GM18861 (cell line): ENCODE measurements around the gene RNF180.
"Not testable (repeated sequence)": the region's sequence is repeated elsewhere in the genome, so short reads cannot be mapped to it uniquely, and the experiment has no call there.

ENCODE experiments used
- ATAC-seq: cut with Tn5 transposase; IDR thresholded peaks from one replicate; pipeline ENCODE4 v1.9.1; 2021; ENCODE audit not compliant: unreplicated experiment

The RNF180 gene

DNA sequence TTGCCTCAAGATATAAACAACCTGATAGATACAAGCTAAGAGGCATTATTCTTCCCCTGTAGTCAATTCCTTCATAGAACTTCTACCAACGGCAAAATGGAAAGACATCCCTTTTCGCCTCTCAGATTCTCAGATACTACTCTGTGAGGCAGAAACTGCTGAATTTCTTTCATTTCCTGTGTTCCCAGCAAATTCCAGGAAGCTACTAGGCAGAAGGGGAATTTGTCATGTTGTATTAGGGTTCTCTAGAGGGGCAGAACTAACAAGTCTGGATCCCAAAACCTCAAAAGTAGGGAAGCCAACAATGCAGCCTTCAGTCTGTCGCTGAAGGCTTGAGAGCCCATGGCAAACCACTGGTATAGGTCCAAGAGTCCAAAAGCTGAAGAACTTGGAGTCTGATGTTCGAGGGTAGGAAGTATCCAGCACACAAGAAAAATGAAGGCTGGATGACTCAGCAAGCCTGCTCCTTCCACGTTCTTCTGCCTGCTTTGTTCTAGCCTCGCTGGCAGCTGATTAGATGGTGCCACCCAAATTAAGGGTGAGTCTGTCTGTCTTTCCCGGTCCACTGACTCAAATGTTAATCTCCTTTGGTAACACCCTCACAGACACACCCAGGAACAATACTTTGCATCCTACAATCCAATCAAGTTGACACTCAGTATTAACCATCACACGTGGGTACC is 15.2 kb downstream of the RNF180 start:
- ATAC-seq: no peak

DNA sequence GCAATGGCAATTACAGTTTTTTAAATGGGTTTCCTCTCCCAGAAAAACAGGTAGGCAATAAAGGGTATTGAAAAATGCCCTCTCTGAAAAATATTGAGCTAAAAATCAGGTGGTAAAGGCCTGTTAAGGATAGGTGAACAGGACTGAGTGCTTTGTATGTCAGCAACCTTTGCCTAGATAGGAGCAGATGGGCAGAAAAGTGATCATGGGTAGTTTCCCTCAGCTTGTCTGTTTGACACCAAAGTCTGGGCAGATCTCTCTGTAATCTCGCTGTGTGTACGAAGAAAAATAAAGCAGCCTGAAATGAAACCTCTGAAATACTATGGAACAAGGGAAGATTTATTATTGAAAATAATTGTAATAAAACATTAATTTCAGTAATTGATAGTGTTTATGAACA is 15.8 kb downstream of the RNF180 start:
- no peak for ATAC-seq

DNA sequence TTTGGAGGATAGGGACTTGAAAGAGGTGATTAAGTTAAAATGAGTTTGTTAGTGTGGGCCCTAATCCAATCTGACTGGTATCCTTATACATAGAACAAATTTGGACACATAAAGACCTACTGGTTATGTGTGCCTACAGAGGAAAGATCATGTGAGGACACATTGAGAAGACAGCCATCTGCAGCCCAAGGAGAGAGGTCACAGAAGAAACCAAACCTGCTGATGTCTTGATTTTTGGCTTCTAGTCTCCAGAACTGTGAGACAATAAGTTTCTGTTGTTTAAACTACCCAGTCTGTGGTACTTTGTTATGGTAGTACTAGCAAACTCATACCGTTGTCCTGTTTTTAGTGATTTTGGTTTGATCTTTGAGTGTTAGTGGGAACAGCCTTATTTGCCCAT is 18.3 kb downstream of the RNF180 start:
- ATAC-seq: no peak

DNA sequence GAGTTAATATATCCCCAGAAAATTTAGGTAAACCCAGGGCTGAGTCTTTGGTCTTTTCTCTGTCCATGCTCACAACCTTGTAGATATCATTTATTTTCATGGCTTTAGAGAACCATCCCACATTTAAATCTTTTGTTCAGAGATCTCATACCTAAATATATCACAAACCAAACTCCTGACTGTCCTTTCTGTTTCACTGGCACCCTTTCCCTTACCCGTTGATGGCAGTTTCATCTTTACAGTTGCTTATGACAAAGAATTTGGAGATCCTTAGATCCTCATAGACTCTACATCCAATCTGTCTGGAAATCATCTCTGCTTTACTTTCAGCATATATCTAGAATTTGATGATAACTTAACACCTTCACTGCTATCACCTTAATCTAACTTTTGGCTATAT is 19.2 kb downstream of the RNF180 start:
- no peak for ATAC-seq

DNA sequence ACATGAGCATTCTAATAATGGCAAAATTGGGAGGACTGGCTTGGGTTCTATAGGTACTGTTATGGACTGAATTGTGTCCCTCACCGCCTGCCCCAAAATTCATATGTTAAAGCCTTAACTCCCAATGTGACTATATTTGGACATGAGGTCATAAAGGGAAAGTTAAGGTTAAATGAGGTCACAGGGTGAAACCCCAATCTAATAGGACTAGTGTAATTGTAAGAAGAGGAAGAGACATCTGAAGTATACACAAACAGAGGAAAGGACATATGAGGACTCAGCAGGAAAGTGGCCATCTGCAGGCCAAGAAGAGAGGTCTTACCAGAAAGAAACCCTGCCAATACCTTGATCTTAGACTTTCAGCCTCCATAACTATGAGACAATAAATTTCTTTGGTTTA is 23.1 kb downstream of the RNF180 start:
- ATAC-seq: peak; percentile 38

DNA sequence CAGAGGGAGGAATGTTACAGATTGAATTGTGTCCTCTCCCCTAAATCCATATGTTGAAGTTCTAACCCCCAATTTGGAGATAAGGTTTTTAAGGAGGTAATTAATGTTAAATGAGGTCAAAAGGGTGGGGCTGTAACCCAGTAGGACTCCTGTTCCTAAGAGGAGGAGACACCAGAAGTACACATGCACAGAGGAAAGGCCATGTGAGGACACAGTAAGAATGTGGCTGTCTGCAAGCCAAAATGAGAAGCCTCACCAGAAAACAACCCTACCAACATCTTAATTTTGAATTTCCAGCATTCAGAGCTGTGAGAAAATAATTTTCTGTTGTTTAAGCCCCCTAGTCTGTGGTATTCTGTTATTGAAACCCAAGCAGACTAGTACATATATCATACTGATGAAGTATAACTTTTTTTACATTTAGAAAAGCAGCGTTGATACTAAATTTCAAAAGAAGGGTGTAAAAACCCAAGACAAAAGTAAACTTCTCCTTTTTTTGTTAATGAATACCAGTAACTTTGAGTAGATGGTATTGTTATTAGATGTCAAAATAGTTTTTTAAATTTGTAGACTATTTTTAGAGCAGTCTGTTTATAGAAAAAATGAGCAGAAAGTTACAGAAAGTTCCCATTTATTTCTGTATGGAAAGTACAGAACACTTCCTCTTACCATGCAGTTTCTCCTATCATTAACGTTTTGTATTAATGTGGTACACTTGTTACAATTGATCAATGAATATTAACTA is 25.1 kb downstream of the RNF180 start:
- ATAC-seq: peak; percentile 65

DNA sequence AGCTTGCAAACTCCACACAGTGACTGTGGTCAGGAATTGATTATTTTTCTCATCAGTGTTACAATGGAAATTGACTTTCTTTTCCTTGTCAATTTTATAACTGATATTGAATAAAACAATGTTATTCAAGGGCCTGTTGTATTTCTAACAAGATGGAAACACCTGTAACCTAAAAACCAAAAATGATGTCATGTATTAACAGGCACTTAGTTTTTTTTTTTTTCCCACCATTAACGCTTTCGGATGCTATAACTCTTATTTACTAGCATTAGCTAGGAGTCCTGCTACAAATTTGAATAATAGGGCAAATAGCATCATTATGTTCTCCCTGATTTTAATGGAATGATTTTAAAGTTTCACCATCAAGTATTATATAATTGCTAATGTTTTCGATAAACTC is 30.3 kb downstream of the RNF180 start:
- no peak for ATAC-seq

DNA sequence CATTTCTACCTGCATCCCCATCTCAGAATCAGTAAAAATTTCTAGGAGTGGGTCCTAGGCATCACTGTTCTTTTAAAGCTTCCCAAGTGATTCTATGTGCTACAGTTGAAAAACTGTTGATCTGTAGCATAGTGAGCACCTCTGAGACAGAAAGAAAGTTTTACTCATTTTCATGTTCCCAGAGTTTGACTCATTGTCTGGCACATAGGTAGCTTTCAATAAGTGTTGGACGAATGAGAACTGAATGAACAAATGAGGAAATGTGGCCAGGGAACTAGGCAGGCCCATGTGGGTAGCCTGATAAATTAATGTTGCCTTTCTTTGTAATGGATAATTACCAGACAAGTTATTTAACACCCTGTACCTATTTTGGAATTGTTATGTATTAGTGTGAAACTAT is 33.8 kb downstream of the RNF180 start:
- no peak for ATAC-seq

DNA sequence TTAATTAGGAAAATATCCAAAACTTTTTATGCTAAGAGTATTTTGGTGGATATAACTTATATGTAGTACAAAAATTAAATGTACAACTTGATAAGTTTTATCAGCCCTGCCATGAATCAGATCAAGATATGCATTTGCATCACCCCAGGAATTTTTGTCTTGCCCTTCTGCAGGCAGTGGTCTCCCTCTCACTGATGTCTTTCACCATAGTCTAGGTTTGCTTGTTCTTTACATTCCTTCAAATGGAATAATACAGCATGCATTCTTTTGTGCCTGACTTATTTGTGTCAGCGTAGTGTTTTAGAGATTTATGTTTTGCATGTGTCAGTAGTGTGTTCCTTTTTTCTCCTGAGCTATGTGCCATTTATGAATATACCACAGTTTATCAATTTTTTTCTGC is 36.4 kb downstream of the RNF180 start:
- ATAC-seq: no peak

DNA sequence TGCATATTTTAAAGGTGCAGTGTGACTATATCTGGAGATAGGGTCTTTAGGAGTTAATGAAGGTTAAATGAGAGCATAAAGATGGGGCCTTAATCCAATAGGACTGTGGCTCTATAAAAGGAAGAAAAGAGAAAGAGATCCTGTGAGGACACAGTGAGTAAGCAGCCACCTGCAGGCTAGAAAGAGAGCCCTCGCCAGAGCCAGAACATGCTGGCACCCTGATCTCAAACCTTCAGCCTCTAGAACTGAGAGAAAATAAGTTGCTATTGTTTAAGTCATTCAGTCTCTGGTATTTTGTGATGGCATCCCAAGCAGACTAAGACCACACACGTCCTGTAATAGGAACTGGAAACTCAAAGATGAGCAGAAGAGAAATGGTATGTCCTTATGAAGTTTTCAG is 41.0 kb downstream of the RNF180 start:
- no peak for ATAC-seq

DNA sequence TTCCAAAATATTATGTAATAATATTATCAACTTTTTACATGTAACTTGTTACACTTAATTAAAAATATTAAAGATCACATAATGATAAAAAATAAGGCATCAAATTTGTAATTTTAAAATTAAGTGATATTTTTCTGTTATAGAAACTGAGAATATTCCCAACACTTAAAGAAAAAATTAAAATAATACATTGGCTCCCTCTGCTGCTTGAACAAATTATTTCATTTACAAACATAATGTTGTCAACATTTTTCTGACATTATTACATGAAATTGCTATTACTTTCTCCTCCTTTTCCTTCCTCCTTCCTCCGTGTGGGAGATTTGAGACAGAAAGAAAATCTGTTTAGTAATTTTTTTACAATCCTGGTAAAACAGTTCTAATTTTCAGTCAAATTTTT is 42.3 kb downstream of the RNF180 start:
- ATAC-seq: no peak

DNA sequence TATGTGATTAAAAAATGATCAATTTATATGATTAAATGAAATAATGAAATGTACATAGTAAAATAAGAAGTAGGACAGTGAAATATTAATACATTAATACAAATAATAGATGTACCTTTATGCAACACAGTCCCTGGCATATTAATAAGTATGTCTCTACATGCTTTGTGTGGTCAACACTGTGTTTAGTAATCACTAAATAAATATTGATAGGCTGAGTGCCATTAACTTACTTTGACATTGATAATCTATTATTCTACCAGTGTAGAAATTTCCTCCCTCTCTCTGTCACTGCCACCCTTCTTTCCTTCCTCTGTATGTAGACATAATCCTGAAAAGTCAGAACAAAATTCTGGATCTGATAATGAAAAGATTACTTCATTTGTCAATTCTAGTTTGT is 43.7 kb downstream of the RNF180 start:
- ATAC-seq: no peak

DNA sequence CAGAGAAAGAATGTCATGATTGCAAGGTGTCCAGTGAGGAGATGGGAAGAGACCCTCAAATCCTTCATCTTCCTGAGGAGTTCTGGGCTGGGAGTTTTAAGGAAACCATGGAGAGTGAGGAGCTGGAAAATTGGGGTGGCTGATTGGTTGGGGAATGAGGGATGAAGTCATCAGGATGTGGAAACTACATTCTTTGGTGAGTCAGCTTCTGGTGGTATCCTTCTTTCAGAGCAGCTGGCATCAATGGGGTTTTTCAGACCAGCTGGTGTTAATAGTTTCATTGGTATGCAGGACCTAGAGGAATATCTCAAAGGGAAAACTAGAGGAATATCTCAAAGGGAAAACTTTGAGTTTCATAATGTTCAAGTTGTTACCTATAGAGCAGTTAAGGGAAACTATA is 45.2 kb downstream of the RNF180 start:
- ATAC-seq: no peak

DNA sequence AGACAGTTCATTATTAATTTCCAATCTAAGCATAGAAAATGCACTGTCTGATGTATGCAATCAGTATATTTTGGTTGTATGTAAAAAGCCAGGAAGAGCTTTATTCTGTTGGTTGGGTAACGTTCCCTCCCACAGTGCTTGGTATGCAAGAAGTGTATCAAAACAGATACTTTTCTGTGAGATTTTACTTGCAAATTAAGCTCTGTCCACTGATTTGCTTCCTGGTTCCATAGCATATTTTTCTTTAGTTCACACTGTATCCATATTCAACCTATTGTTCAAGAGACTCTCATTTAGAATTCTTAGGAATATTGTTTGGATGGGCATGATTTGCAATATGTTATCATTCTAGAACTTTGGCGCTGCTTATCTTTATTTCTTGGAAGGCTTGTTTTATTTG is 47.4 kb downstream of the RNF180 start:
- no peak for ATAC-seq

DNA sequence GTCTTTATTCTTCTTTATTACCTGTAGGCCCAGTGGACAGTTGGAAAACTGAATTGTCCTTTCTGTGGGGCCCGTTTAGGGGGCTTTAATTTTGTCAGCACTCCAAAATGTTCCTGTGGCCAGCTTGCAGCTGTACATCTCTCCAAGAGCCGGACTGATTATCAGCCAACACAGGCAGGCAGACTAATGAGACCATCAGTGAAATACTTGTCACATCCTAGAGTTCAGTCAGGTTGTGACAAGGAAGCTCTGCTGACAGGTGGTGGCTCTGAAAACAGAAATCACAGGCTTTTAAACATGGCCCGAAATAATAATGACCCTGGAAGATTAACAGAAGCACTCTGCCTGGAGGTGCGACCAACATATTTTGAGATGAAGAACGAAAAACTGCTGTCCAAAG is 47.9 kb downstream of the RNF180 start:
- ATAC-seq: no peak

DNA sequence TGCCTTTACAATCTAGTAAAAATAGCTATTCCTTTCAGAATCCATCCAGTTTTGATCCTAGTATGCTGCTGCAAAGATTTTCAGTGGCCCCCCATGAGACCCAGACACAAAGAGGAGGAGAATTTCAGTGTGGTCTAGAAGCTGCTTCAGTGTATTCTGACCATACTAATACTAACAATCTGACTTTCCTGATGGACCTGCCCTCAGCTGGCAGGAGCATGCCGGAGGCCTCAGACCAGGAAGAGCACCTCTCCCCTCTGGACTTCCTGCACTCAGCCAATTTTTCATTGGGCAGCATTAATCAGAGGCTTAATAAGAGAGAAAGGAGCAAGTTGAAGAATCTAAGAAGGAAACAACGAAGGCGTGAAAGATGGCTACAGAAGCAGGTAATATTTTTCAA is 48.5 kb downstream of the RNF180 start:
- no peak for ATAC-seq

DNA sequence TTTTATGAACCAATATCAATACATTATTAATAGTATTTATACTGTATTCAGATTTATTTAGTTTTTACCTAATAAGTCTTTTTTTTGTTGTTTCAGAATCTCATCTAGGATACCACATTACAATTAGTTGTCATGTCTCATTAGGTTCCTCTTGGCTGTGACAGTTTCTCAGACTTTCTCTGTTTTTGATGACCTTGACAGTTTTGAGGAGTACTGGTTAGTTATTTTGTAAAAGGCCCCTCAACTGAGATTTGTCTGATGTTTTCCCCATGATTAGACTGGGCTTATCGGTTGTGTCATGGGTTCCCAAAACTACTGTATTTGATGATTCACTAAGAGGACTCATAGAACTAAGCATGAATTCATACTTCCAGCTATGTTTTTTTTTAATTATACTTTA is 56.3 kb downstream of the RNF180 start:
- ATAC-seq: no peak

DNA sequence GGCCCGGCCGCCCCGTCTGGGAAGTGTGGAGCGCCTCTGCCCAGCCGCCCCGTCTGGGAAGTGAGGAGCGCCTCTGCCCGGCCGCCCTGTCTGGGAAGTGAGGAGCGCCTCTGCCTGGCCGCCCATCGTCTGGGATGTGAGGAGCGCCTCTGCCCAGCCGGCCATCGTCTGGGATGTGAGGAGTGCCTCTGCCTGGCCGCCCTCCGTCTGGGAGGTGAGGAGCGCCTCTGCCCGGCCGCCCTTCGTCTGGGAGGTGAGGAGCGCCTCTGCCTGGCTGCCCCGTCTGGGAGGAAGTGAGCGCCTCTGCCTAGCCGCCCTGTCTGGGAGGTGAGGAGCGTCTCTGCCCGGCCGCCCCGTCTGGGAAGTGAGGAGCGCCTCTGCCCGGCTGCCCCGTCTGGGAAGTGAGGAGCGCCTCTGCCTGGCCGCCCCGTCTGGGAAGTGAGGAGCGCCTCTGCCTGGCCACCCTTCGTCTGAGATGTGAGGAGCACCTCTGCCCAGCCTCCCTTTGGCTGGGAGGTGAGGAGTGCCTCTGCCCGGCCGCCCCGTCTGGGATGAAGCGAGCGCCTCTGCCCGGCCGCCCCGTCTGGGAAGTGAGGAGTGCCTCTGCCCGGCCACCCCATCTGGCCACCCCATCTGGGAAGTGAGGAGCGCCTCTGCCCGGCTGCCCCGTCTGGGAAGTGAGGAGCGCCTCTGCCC is 59.8 kb downstream of the RNF180 start:
- not testable (repeated sequence) for ATAC-seq

DNA sequence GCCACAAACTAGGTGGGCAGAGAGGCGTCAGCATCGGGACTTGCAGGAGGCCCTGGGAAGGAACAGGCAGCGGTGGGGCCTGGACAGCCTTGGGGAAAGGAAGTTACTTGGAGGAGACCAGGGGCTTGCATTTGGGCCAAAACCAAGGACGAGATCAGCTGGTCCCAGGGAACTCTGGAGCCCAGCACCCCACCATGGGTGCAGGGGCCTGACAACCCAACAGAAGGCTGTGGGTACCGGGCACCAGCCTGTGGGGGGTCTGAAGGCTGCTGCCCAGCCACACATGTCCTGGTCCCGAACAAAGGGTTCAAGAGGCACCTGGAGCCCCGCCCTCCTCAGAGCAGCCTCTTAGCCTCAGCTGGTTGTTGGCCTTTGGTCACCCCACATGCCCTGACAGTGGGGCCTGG is 61.5 kb downstream of the RNF180 start:
- not testable (repeated sequence) for ATAC-seq

DNA sequence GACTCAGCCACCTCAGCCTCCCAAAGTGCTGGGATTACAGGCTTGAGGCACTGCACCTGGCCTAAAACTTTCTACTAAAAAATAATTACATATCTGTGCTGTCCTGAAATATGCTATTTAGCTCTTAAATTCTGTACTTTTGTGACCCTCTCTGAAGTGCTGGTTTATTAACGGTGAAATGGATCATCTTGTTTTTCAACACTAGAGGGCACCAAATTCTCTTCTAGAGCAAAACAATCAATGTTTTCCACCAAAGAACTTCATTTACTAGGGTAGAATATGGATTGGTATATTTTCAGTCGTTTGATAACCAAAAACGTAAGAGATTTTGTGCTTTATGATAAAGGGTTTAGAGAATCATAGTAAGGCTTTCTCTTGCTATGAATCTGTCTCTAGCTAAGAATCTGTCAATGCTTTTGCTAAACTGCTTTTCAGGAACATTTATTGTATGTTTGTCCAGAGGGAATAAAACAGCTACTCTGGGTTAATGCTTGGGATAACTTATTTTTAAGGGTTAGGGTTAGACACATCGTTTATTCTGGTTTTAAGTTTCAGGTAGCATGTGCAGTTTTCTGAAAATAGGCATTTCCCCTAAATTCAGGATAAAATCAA is 63.6 kb downstream of the RNF180 start:
- no peak for ATAC-seq

DNA sequence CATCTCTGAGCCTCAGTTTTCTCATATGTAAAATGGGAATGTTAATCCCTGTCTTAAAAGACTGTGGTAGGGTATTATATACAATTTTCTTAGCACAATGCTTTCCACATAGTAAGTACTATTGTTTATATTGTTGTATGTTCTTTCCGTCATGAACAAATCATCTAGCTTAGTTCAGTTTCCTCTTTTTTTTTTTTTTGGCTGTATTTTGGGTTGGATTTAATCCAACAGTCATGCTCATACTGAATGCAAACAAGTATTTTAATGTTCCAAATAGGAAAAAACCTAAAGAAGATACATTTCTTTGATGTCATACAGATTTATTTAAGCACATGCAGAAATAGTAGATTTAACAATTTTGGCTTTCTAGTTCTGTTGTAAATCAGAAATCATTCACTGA is 95.1 kb downstream of the RNF180 start:
- ATAC-seq: no peak

DNA sequence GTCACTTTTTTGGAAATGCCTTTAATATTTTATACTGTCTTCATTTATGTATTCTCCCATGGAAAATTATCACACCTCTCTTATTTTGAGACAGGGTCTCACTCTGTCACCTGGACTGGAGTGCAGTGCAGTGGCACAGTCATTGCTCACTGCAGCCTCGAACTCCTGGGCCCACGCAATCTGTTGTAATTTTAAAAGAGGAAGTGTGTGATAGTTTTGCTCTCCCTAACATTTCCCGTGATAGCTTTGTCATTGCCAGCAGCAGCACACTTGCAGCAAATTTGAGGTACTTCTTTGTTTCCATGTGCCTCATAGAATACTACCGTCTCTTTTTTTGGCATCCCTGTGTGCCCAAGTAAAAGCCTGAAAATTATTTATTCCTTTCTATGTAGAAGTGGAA is 103.5 kb downstream of the RNF180 start:
- no peak for ATAC-seq
